HG02840 (cell line): ENCODE data around the gene CCBE1.
A peak's percentile ranks its signal among the peaks of the same experiment; 100 is the strongest.

Source experiments
- ATAC-seq: cut with Tn5 transposase; IDR thresholded peaks from one replicate; pipeline ENCODE4 v1.9.1; 2021; ENCODE audit warnings: mild to moderate bottlenecking, moderate library complexity, moderate number of reproducible peaks; ENCODE audit not compliant: unreplicated experiment, low FRiP score

The CCBE1 gene

DNA sequence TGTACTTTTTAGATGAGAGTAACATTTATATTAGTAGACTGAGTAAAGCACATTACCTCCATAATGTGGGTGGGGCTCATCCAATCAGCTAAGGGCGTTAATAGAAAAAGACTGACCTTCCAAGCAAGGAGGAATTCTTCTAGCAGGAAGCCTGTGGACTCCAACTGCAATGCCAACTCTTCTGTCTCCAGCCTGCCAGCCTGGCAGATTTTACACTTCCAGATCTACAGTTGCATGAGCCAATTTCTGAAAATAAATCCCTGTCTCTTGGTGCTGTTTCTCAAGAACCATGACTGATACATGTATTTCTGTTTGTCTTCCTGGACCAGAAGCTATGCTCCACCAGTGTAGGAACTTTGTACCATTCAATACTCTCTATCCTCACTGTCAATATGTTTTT is 269.2 kb downstream of the CCBE1 start:
- no peak for ATAC-seq

GRCh38 chr18:59426855-59427254 is 270.4 kb downstream of the CCBE1 start:
- no peak for ATAC-seq

DNA sequence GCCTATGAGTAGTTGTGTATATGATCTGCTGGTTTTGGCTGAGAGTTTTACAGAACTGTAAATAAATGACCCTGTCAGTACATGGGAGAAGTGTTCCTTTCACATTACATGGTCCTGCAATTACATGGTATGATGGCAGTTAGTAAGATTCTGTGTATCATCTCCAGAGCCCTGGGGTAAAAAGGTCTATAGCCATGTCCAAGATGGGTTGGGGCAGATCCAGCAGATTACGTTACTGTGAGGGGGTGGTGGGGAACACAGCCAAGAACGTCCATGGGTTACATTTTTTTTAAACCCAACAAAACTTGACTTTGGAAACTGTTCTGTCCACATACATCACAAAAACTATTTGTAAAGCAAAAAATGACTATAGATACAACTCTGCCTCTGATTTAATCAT is 274.0 kb downstream of the CCBE1 start:
- ATAC-seq: no peak

DNA sequence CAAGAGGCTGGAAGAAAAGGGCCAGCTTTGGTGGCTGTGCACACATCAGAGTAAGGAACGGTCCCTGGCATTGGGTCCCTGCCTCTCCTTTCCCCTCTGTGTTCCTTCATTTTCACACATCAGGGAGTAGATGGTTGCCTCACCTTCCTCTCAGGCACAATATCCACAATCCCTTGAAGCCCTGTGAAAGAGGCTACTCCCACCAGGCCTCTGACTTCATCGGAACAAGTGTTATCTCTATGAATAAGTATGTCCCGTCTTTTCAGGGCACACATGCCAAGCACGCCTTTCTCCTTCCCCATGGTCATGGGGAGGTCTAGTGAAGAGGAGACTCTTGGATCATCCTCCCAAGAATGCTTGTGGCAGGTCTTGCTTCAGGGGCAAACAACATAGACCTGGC is 277.0 kb downstream of the CCBE1 start:
- ATAC-seq: no peak

GRCh38 chr18:59419386-59419785 is 277.8 kb downstream of the CCBE1 start:
- ATAC-seq: no peak

DNA sequence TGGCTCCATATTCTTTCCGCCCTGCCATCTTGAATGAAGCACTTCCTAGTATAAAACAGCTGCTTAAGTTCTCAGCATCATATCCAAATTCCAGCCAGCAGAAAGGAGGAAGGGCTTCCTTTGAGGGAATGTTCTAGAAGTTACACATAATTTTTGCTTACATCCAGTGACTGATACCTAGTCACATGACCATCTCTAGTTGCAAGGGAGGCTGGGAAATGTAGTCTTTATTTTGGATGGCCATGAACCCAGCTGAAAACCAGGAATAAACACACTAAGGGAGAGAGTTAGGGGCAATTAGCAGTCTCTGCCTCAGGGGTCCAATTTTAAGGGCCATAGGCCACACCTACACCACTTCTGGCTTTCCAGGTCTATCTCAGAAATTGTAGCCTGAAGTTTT is 280.4 kb downstream of the CCBE1 start:
- ATAC-seq: no peak

GRCh38 chr18:59414111-59414653 is 283.0 kb downstream of the CCBE1 start:
- no peak for ATAC-seq

GRCh38 chr18:59402432-59403090 is 294.7 kb downstream of the CCBE1 start:
- ATAC-seq: peak; percentile 65

GRCh38 chr18:59400407-59400806 is 296.8 kb downstream of the CCBE1 start:
- ATAC-seq: no peak

DNA sequence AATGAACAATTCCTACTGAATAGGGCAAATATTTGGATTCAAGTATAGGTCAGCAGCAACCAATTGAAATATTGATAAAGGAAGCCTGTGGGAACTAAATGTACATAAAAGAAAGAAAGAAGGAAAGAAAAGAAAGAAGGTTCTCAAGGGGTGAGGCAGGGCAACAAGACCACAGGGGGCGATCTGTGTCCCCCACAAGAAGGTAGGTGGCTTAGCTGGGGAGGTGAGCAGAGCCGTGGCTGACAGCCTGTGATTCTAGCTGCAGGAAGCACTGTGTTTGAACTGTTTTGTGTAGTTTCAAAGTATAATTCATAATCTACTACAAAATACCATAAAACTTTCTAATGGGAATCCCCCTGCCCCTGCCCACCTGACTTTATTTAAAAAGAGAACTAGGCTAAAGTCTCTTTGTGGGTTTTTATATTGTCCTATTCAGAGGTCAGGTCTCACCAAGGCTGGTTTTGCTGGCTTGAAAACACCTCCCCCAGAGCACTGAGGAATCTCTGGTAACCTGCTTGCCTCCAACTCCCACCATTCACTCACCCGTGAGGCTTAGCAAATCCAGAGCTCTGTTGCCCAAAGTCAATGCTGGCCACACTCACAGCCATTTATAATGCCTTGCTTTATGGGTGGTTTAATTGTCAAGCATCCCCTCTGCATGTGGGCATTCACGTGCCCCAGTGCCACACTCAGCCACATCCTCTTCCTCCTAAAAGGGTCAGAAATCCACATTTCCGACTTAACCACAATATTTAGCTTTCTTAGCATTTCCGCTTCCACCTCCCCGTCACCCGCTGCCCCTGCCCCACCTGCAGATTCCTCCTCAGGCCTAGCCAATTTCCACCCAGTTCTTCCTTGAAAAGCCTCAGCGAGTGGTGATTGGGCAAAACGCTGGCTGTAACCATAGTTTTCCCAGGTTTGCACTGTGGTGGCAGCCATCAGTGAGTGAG is 301.7 kb downstream of the CCBE1 start:
- ATAC-seq: no peak

GRCh38 chr18:59393381-59393780 is 303.8 kb downstream of the CCBE1 start:
- ATAC-seq: no peak

GRCh38 chr18:59388817-59389216 is 308.4 kb downstream of the CCBE1 start:
- ATAC-seq: no peak

DNA sequence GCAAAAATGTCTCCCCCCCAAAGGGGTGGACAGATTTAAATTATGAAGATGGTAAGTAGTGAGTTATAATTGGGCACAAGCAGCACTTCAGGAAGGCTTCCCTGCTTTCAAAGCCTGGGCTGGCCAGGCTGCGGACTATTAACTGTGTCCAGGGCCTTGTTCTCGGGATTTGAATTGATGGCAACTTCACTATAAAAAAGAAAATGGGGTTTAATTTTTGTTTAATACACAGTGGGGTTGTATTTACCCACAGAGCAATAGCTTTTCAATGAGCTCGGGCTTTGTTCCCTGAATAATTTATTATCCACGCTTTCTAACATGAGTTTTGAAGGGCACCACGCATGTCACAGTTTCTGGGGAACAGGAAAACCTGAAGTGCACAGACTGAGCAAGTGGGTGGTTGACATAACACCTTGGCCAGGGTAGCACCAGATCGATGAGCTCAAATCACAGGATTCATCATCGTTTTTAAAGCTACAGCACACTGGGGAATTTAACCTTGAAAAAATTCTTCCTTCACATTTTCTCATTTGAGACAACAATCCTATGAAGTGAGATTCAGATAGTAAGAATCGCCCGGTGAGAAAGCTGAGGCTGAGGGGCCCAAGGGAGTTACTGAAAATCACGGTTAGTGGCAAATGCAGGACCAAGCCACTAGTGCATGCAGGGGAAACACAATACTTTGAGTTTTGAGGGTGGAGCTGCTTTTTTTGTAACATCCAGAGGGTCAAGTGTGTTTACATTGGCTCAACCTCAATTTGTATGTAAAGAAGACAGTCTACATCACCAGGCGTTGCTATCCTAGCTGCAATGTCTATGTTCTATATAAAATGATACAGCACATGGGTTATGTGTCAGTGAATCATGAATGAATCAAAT is 309.3 kb downstream of the CCBE1 start:
- ATAC-seq: no peak

- ATAC-seq: no peak
Observed at GRCh38 chr18:59386909-59387686, 310.1 kb downstream of the CCBE1 start.

GRCh38 chr18:59385191-59385590 is 312.0 kb downstream of the CCBE1 start:
- no peak for ATAC-seq

- no peak for ATAC-seq
Observed at GRCh38 chr18:59383851-59384250, 313.4 kb downstream of the CCBE1 start.

DNA sequence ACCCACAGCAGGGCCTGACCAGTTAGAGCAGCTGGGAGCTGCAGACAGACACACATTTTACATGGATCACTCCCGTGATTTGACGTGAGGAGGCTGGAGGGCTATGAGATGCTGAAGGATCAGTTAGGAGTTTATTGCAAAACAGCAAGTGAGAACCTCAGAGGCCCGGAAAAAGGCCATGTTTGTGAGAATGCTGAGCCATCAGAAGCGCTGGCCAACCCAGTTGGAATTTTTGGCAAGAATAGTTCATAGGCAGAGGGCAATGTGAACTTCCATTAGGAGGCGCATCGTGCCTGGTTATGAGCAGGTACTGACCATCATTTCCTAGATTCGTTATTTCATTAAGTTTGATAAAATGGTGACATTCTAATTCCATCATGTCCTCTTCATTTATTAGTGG is 314.8 kb downstream of the CCBE1 start:
- ATAC-seq: no peak

- no peak for ATAC-seq
Observed at GRCh38 chr18:59381949-59382348, 315.3 kb downstream of the CCBE1 start.
